AG10803 (cell line): ENCODE measurements around the gene DYRK2.

Experiments
- DNase-seq: peaks from one replicate; pipeline ENCODE4 v3.0.0; 2010; ENCODE audit warnings: low read depth
- H3K4me3 ChIP-seq: 2 replicates; pipeline ENCODE4 v1.5.1; 2011; ENCODE audit warnings: mild to moderate bottlenecking, low read length, control low read depth
- CTCF ChIP-seq: conservative IDR thresholded peaks from 2 replicates; pipeline ENCODE4 v1.5.1; 2011; ENCODE audit warnings: mild to moderate bottlenecking, low read length, control low read depth, inconsistent platforms

DYRK2 gene

GRCh38 chr12:67649570-67650387, 1.2 kb downstream of the DYRK2 start:
- peak; percentile 15 for DNase-seq
- H3K4me3 ChIP-seq: peak overlapping the region; percentile 88
- no peak for TF ChIP-seq CTCF

GRCh38 chr12:67650388-67651131, 2.0 kb downstream of the DYRK2 start:
- no peak for TF ChIP-seq CTCF
- peak overlapping the region; percentile 88 for H3K4me3 ChIP-seq
- DNase-seq: no peak

GRCh38 chr12:67651132-67651695, 2.7 kb downstream of the DYRK2 start:
- H3K4me3 ChIP-seq: peak overlapping the region; percentile 88
- TF ChIP-seq CTCF: peak; percentile 61
- DNase-seq: peak; percentile 60

GRCh38 chr12:67655829-67656228, 7.3 kb downstream of the DYRK2 start:
- DNase-seq: no peak
- no peak overlapping the region for H3K4me3 ChIP-seq
- no peak for TF ChIP-seq CTCF

- DNase-seq: no peak
- TF ChIP-seq CTCF: no peak
- H3K4me3 ChIP-seq: no peak overlapping the region
Observed at GRCh38 chr12:67656251-67656650, 7.7 kb downstream of the DYRK2 start.

GRCh38 chr12:67658486-67658885, 9.9 kb downstream of the DYRK2 start:
- H3K4me3 ChIP-seq: no peak overlapping the region
- TF ChIP-seq CTCF: no peak
- no peak for DNase-seq
